ENCODE measurements around the gene ATXN7L2.

- TF ChIP-seq CTCF (IDR thresholded peaks at IDR 0.05; ENCODE audit: low read depth, low read length, poor library complexity, severe bottlenecking) (no peak), EZH2phosphoT487 (IDR thresholded peaks at IDR 0.05; ENCODE audit: borderline replicate concordance, low read length) (no peak)
Measured at GRCh38 chr1:109478806-109479205, 4.9 kb upstream of the ATXN7L2 start.

Measured in DOHH2 (cell line).